Mesendoderm (in vitro differentiated cells): ENCODE data around the gene PPP1R14B.

ENCODE experiments used
- DNase-seq: peaks from one replicate; pipeline ENCODE4 v3.0.0; 2013
- H2AK5ac ChIP-seq: 2 replicates; pipeline ENCODE4 v1.6.1; 2013; ENCODE audit warnings: low read length, inconsistent platforms
- H2BK120ac ChIP-seq: 2 replicates; pipeline ENCODE4 v1.6.1; 2013; ENCODE audit warnings: low read depth, mild to moderate bottlenecking, low read length, moderate library complexity, mixed read lengths
- H2BK15ac ChIP-seq: replicated peaks from 2 replicates; pipeline ENCODE4 v1.6.1; 2013; ENCODE audit warnings: low read depth, mild to moderate bottlenecking, moderate library complexity
- H2BK5ac ChIP-seq: 2 replicates; pipeline ENCODE4 v1.6.1; 2013; ENCODE audit warnings: low read length, inconsistent platforms
- H3K18ac ChIP-seq: 2 replicates; pipeline ENCODE4 v1.6.1; 2013; ENCODE audit warnings: mild to moderate bottlenecking, low read length, mixed read lengths
- H3K23ac ChIP-seq: one replicate; pipeline ENCODE4 v1.6.1; 2013; ENCODE audit warnings: low read length
- H3K27ac ChIP-seq: 2 replicates; pipeline ENCODE4 v1.5.1; 2013; ENCODE audit warnings: low read depth, mild to moderate bottlenecking, inconsistent platforms, low read length, moderate library complexity
- H3K27me3 ChIP-seq: 2 replicates; pipeline ENCODE4 v1.6.1; 2013; ENCODE audit warnings: low read length, control low read depth, mild to moderate bottlenecking, inconsistent platforms; ENCODE audit not compliant: insufficient read depth, poor library complexity
- H3K36me3 ChIP-seq: 2 replicates; pipeline ENCODE4 v1.6.1; 2013; ENCODE audit warnings: low read length, inconsistent platforms; ENCODE audit not compliant: control insufficient read depth, insufficient read depth
- H3K4ac ChIP-seq: one replicate; pipeline ENCODE4 v1.6.1; 2013; ENCODE audit warnings: low read depth, mild to moderate bottlenecking, low read length, moderate library complexity
- H3K4me1 ChIP-seq: 2 replicates; pipeline ENCODE4 v1.6.1; 2013; ENCODE audit warnings: low read depth, low read length, inconsistent platforms; ENCODE audit not compliant: control insufficient read depth
- H3K4me2 ChIP-seq: 2 replicates; pipeline ENCODE4 v1.6.1; 2013; ENCODE audit warnings: low read length
- H3K4me3 ChIP-seq: 2 replicates; pipeline ENCODE4 v1.5.1; 2013; ENCODE audit warnings: mild to moderate bottlenecking, low read length
- H3K56ac ChIP-seq: one replicate; pipeline ENCODE4 v1.6.1; 2013; ENCODE audit warnings: low read length
- H3K79me1 ChIP-seq: 2 replicates; pipeline ENCODE4 v1.6.1; 2013; ENCODE audit warnings: low read length, inconsistent platforms
- H3K79me2 ChIP-seq: 2 replicates; pipeline ENCODE4 v1.6.1; 2013; ENCODE audit warnings: mild to moderate bottlenecking, low read length; ENCODE audit not compliant: control insufficient read depth, insufficient read depth
- H3K9ac ChIP-seq: 2 replicates; pipeline ENCODE4 v1.6.1; 2013; ENCODE audit warnings: low read length, inconsistent platforms
- H4K5ac ChIP-seq: one replicate; pipeline ENCODE4 v1.6.1; 2013; ENCODE audit warnings: low read length
- H4K8ac ChIP-seq: one replicate; pipeline ENCODE4 v1.6.1; 2013; ENCODE audit warnings: low read depth, mild to moderate bottlenecking, control low read depth, low read length, moderate library complexity
- WGBS: extraction: QIAGEN DNeasy Blood & Tissue Kit; methylation state at CpG from one replicate; pipeline ENCODE4 v1.1.7; 2013; ENCODE audit warnings: low lambda C conversion rate, missing lambda C conversion rate; ENCODE audit not compliant: insufficient coverage; ENCODE audit errors: extremely low coverage; 5-methylcytosine and 5-hydroxymethylcytosine counted together

Gene PPP1R14B

DNA sequence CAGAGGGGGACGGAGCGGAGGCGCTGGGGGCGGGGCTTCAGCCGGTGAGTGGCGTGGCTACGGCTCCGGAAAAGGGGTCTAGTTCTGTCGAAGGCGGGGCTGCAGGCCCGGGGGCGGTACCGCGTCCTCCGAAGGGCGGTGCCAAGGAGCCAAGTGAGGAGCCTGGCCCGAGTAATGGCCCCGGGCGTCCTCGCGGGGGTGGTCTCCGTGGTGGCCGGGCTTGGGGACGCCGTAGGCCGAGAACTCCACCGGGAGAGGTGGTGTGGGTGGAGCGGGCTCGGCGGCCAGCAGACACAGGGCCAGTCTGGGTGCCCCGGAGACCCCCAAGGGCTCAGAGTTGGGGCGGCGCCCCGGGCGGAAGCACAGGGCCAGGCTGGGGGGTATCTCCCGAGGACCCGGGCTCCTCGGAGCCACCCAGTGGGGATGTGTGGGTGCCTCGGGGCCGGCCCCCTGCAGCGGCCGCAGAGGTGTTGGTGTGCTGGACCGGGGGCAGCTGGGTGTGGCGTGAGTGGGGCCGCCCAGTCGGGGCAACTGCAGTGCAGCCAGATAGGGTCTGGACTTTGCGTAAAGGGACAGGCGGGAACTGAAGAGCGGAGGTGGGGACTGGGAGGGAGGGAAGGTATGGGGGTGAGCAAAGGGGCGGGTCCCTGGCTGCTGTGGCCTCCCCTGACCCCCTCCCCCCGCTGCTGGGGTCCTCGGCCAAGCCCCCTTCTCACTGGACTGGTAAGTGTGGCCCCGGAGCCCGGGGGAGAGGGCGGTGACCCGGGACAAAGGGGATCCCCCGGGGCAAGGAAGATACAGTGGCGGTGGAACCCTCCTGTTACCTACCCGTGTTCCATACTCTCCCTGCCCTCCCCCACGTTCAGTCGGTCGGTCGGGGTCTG is 5.0 kb downstream of the PPP1R14B start:
- peak overlapping the region; percentile 88 for H2BK5ac ChIP-seq
- H3K9ac ChIP-seq = peak overlapping the region; percentile 96
- H3K4me1 ChIP-seq = peaks cover 6% of the 10 kb centered on the region
- H2BK15ac ChIP-seq = no peak overlapping the region
- peaks cover 7% of the 10 kb centered on the region for H3K79me1 ChIP-seq
- peaks cover 1% of the 10 kb centered on the region for H3K36me3 ChIP-seq
- H3K4ac ChIP-seq = peak overlapping the region; percentile 94
- H4K5ac ChIP-seq = no peak overlapping the region
- H4K8ac ChIP-seq = no peak overlapping the region
- peak overlapping the region; percentile 88 for H3K4me3 ChIP-seq
- H3K79me2 ChIP-seq = peaks cover 23% of the 10 kb centered on the region
- peak overlapping the region; percentile 93 for H3K18ac ChIP-seq
- peak overlapping the region; percentile 97 for H3K56ac ChIP-seq
- peak overlapping the region; percentile 89 for H3K23ac ChIP-seq
- no peaks in the 10 kb centered on the region for H3K27me3 ChIP-seq
- H2BK120ac ChIP-seq = no peak overlapping the region
- DNase-seq = peak; percentile 99
- peak overlapping the region; percentile 69 for H2AK5ac ChIP-seq
- WGBS = no CpG with 5 or more reads among the region's 63 CpGs
- H3K4me2 ChIP-seq = peak overlapping the region; percentile 79
- H3K27ac ChIP-seq = peak overlapping the region; percentile 88

DNA sequence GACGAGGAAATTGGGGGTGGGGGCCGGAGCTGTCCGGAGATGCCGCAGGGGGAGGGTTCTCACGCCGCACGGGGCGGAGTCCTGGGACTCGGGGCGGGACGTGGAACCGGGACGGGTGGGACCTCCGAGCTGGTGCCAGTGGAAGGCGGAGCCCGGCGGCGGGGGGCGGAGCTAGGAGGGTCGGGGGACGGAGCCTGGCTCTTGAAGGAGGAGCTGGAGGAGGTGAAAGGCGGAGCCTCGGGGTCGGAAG is 5.6 kb downstream of the PPP1R14B start:
- peak overlapping the region; percentile 76 for H3K4me3 ChIP-seq
- H4K8ac ChIP-seq = peak overlapping the region; percentile 83
- H2BK120ac ChIP-seq = no peak overlapping the region
- peaks cover 21% of the 10 kb centered on the region for H3K79me2 ChIP-seq
- peak overlapping the region; percentile 75 for H3K18ac ChIP-seq
- peak overlapping the region; percentile 93 for H3K9ac ChIP-seq
- no peak overlapping the region for H2AK5ac ChIP-seq
- H2BK5ac ChIP-seq = peak overlapping the region; percentile 67
- DNase-seq = no peak
- peaks cover 6% of the 10 kb centered on the region for H3K4me1 ChIP-seq
- H3K4me2 ChIP-seq = peak overlapping the region; percentile 36
- no peak overlapping the region for H2BK15ac ChIP-seq
- no peak overlapping the region for H4K5ac ChIP-seq
- H3K4ac ChIP-seq = peak overlapping the region; percentile 90
- peaks cover 1% of the 10 kb centered on the region for H3K36me3 ChIP-seq
- H3K79me1 ChIP-seq = peaks cover 7% of the 10 kb centered on the region
- peak overlapping the region; percentile 95 for H3K27ac ChIP-seq
- no CpG with 5 or more reads among the region's 24 CpGs for WGBS
- H3K56ac ChIP-seq = peak overlapping the region; percentile 94
- no peaks in the 10 kb centered on the region for H3K27me3 ChIP-seq
- H3K23ac ChIP-seq = no peak overlapping the region

DNA sequence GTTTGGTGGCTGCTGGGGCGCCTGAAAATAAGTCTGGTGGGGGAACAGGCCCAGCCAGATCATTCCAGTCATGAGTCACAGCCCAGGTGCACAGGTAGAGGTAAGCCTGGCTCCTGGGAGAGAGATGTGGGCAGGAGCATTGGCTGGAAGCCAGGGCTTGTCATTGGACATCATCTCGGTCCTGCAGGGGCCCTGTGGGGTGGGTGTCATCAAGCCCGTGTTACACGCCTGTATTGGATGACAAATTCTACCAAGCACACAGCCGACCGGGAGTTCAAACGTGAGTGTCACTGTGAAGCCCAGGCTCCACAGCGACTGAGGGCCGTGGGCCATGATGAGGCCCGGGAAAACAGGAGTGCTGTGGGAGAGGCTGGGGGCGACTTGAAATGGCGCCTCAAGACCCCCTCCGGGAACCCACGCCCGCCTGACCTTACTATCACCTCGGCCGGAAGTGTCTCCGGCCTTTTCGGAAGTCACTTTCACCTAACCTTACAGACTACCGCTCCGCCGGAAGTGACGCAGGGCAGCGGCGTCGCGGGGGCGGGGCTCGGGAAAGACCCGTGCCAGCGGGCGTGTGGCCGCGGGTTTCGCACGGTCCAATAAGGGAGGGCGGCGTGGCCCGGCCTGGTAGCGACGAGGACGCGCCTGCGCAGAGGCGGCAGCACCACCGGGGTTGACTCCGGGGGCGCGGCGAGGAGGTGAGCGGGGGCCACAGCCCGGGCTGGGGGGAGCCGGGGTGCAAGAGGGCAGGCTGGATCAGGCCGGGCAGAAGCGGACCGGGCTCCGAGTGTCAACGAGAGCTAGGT is 6.1 kb downstream of the PPP1R14B start, which contains the start of gene FKBP2:
FKBP2 (plus strand) TSS at position 661 of the 806 bp plus-strand sequence. CDS start 1,293 bp downstream, outside the sequence.
- peak within 1 kb of the TSS; percentile 93 for H3K18ac ChIP-seq
- peaks cover 16% of the 10 kb centered on the region for H3K79me2 ChIP-seq
- peak within 1 kb of the TSS; percentile 83 for H3K4me2 ChIP-seq
- peak within 1 kb of the TSS; percentile 90 for H2AK5ac ChIP-seq
- H3K36me3 ChIP-seq = peaks cover 1% of the 10 kb centered on the region
- peak; percentile 98 for DNase-seq
- peak within 1 kb of the TSS; percentile 96 for H3K9ac ChIP-seq
- H3K27me3 ChIP-seq = no peaks in the 10 kb centered on the region
- H2BK5ac ChIP-seq = peak within 1 kb of the TSS; percentile 95
- H2BK15ac ChIP-seq = no peak within 1 kb of the TSS
- H3K4me1 ChIP-seq = peaks cover 6% of the 10 kb centered on the region
- H4K5ac ChIP-seq = peak within 1 kb of the TSS; percentile 87
- peak within 1 kb of the TSS; percentile 89 for H3K23ac ChIP-seq
- peak within 1 kb of the TSS; percentile 88 for H3K4me3 ChIP-seq
- peak within 1 kb of the TSS; percentile 6 for H2BK120ac ChIP-seq
- H4K8ac ChIP-seq = peak within 1 kb of the TSS; percentile 83
- peak within 1 kb of the TSS; percentile 95 for H3K27ac ChIP-seq
- no CpG with 5 or more reads among the region's 58 CpGs for WGBS
- peak within 1 kb of the TSS; percentile 94 for H3K4ac ChIP-seq
- peaks cover 7% of the 10 kb centered on the region for H3K79me1 ChIP-seq
- H3K56ac ChIP-seq = peak within 1 kb of the TSS; percentile 97

DNA sequence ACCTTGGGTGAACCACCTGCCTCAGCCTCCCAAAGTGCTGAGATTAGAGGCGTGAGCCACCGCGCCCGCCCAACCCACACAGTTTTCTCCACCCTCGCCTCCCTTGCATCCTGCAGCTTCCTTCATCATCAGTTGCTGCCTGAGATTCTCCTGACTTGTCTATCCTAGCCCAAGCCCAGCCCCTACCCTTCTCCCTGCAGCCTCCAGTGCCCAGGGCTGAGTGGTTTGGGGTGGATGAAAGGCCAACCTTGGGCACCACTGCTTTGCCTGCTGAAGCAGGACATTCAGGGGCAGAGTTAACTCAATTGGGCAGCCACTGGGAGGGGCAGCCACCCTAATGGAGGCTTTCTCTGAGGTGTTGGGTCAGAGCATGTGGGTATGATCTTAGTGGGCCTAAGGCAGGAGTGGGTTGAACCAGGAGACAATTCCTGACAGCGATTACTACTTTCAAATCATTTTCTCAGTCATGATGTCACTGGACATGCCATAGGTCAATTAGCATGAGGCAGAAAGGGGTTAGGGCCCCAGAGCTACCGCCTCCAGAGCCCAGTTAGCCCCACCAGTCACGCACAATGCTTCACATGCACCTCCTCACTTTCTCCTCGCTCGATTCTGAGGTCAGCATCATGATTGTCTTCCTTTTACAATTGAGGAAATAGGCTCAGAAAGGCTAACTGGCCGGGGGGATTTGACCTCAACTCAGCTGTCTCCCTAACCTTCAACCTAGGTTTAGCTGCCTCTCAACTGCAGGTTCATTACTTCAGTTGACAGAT is 6.9 kb downstream of the PPP1R14B start:
- no peak overlapping the region for H3K4ac ChIP-seq
- H3K79me2 ChIP-seq = peaks cover 8% of the 10 kb centered on the region
- peak overlapping the region; percentile 83 for H3K4me2 ChIP-seq
- peak overlapping the region; percentile 97 for H3K56ac ChIP-seq
- no peak overlapping the region for H3K27ac ChIP-seq
- H3K18ac ChIP-seq = no peak overlapping the region
- H4K5ac ChIP-seq = no peak overlapping the region
- no peaks in the 10 kb centered on the region for H3K27me3 ChIP-seq
- DNase-seq = no peak
- peaks cover 7% of the 10 kb centered on the region for H3K79me1 ChIP-seq
- H3K36me3 ChIP-seq = peaks cover 1% of the 10 kb centered on the region
- H3K4me1 ChIP-seq = peaks cover 6% of the 10 kb centered on the region
- H2AK5ac ChIP-seq = peak overlapping the region; percentile 90
- no CpG with 5 or more reads among the region's 11 CpGs for WGBS
- no peak overlapping the region for H2BK120ac ChIP-seq
- peak overlapping the region; percentile 96 for H3K9ac ChIP-seq
- no peak overlapping the region for H2BK5ac ChIP-seq
- H3K23ac ChIP-seq = no peak overlapping the region
- H3K4me3 ChIP-seq = no peak overlapping the region
- no peak overlapping the region for H4K8ac ChIP-seq
- H2BK15ac ChIP-seq = no peak overlapping the region

DNA sequence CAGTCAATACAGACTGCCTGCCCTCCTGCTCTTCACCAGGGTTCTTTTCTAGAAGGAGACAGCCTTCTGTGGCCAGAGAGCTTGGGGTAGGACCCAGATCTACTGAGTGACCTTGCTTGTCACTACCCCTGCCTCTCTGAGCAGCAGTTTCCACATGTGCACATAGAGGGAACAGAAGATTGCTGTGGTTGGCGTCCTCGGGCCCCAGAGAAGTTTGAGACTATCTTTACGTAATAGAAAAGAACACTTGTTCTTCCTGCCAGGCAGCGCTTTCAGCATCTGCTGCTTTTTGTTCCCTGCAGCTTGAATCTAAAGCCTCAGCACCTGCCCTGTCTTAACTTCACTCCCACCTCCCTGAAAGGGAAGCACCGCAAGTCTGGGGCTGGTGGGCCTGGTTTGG is 7.7 kb downstream of the PPP1R14B start:
- H3K4me1 ChIP-seq = peaks cover 6% of the 10 kb centered on the region
- H3K23ac ChIP-seq = no peak overlapping the region
- H3K4me3 ChIP-seq = no peak overlapping the region
- no peak overlapping the region for H3K27ac ChIP-seq
- peaks cover 7% of the 10 kb centered on the region for H3K79me2 ChIP-seq
- H2BK120ac ChIP-seq = no peak overlapping the region
- WGBS = no CpG with 5 or more reads among the region's 5 CpGs
- no peak overlapping the region for H2AK5ac ChIP-seq
- no peaks in the 10 kb centered on the region for H3K27me3 ChIP-seq
- H3K36me3 ChIP-seq = peaks cover 1% of the 10 kb centered on the region
- H3K56ac ChIP-seq = no peak overlapping the region
- H4K8ac ChIP-seq = no peak overlapping the region
- H2BK5ac ChIP-seq = no peak overlapping the region
- no peak overlapping the region for H4K5ac ChIP-seq
- H3K79me1 ChIP-seq = peaks cover 7% of the 10 kb centered on the region
- H3K4me2 ChIP-seq = no peak overlapping the region
- H3K4ac ChIP-seq = no peak overlapping the region
- DNase-seq = no peak
- H3K9ac ChIP-seq = no peak overlapping the region
- H3K18ac ChIP-seq = no peak overlapping the region
- no peak overlapping the region for H2BK15ac ChIP-seq
